Measurements from ENCODE around the gene OTOF. TPM values are rescaled to one million over a fixed set of nuclear protein-coding genes. Genes with fewer than 3 reads are reported as not detected.

Gene OTOF
- total RNA-seq, 1 experiment from 2014 or later = 0.14 TPM

DNA sequence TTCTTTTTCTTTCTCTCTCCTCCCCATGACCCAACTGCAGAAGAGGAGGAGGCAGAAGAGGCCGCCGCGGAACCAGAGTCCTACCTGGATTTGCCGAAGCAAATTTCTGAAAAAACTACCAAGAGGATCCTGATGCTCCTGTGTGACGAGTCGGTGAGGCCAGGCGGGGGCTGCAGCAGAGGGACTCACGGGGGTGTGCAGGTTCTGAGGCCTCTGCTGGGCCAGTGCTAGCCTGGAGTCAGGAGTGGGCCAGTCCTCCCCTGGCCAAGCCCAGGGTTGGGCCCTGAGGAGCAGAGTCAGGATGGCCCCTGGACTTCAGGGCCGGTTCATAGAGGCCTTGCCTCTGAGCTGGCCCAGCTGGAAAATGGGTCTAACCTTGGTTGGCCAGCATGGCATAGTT is 29.3 kb downstream of the OTOF start:
- H3K27me3 ChIP-seq (ENCODE audit: control insufficient read depth, insufficient read depth, low read length) = no peaks in the 10 kb centered on the region
- DNase-seq = no peak
- no peaks in the 10 kb centered on the region for H3K36me3 ChIP-seq (replicated peaks; ENCODE audit: control insufficient read depth, insufficient read depth, low read length)
- H3K4me3 ChIP-seq (ENCODE audit: insufficient read depth, low read depth, low read length) = no peak overlapping the region

DNA sequence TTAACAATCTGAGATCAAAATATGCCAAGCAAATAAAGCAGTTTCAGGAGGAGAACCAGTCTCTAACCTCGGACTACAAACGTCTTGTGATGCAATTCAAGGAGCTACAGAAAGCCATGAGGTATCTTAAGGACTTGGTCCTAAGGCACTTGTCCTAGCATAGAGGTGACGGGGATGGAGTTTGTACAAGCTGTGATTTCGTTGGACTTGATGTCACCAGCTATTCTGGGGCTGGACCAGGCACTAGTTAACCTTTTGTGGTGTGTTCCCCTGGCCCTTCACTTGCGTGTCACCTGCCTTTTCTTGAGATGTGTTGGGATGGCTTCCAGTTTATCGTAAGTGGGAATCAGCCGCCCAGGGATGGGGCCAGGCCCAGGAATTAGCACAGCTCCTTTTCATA is 33.7 kb downstream of the OTOF start:
- DNase-seq = no peak
- Histone ChIP-seq H3K4me3 (ENCODE audit: insufficient read depth, low read depth, low read length) (no peak overlapping the region), H3K27me3 (ENCODE audit: control insufficient read depth, insufficient read depth, low read length) (no peaks in the 10 kb centered on the region), H3K36me3 (replicated peaks; ENCODE audit: control insufficient read depth, insufficient read depth, low read length) (no peaks in the 10 kb centered on the region)

DNA sequence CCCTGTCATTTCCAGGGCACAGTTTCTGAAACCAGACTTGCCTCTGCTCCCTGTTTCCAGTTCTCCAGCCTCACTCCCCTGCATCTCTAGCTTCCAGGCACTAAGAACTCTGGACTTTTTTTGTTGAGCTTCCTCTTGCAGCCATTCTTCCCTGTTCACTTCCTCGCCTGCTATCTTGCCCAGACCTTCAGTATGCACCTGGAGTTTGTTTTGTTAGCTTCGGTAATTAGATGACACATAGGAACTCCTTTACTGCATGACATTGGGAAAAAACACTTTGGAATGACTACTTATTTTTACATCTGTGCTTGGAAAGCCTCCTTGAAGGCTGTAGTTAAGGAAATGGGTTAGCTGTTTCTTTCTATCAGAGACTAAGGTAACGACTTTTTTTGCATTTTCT is 35.2 kb downstream of the OTOF start:
- no peaks in the 10 kb centered on the region for H3K36me3 ChIP-seq (replicated peaks; ENCODE audit: control insufficient read depth, insufficient read depth, low read length)
- DNase-seq = no peak

DNA sequence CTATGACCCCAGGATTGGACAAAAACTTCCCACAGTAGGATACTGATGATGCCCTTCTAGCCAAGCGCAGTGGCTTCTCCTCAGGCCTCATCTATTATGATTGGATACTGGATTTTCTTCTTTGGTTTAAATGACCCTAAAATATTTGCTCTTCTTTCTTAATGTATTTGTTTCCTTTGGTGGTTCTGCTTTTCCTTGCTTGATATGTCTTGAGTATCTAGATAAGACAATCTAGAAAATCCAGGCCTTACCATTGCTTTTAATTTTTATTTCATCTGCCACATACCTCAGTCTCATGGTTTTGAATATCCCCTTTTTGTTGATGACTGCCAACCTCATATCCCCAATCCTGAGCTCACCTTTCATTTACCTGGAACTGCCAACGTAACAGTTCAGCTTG is 35.6 kb downstream of the OTOF start:
- Histone ChIP-seq H3K27me3 (ENCODE audit: control insufficient read depth, insufficient read depth, low read length) (no peaks in the 10 kb centered on the region), H3K4me3 (ENCODE audit: insufficient read depth, low read depth, low read length) (no peak overlapping the region), H3K36me3 (replicated peaks; ENCODE audit: control insufficient read depth, insufficient read depth, low read length) (no peaks in the 10 kb centered on the region)
- no peak for DNase-seq

More for the DNA sequence above, 35.2 kb downstream of the OTOF start:
- no peak overlapping the region for H3K4me3 ChIP-seq (ENCODE audit: insufficient read depth, low read depth, low read length)
- no peaks in the 10 kb centered on the region for H3K27me3 ChIP-seq (ENCODE audit: control insufficient read depth, insufficient read depth, low read length)

DNA sequence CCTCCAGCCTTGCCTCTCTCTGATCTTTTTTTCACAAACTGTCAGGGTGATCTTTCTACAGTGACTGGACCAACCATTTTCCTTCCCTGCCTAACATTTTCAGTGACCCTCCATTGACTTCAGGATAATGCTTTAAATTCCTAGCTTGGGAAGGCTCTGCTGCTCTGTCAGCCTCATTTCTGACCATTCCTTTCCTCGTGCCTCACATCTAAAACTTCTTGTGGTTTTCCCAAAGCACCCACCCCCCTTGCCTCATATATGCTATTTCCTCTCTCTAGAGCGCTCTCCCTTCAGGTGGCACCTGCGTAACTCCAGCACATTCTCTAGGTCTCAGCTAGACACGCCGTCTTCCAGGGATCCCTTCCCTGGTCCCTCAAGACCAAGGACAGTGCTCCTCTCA is 39.0 kb downstream of the OTOF start:
- H3K27me3 ChIP-seq (ENCODE audit: control insufficient read depth, insufficient read depth, low read length) = no peaks in the 10 kb centered on the region
- no peak for DNase-seq

DNA sequence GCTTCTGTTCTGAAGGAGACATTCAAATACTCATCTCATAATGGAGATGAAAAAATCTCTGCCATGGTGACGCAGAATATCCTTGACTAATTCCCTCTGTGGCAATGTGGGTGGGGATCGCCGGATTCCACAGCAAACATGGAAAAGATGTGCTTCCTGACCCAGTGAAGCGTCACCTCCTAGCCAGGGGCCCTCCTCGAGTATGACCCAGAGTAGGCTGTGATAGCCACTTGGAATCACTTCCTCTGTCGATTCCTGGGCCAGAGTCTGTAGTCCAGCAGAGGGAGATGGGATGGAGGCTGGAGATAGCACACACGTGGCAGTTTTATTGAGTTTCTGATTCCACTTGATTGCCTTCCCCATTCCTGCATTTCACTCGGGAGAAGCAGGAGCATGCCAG is 39.4 kb downstream of the OTOF start:
- no peaks in the 10 kb centered on the region for H3K27me3 ChIP-seq (ENCODE audit: control insufficient read depth, insufficient read depth, low read length)
- no peak for DNase-seq
- H3K4me3 ChIP-seq (ENCODE audit: insufficient read depth, low read depth, low read length) = no peak overlapping the region
- H3K36me3 ChIP-seq (replicated peaks; ENCODE audit: control insufficient read depth, insufficient read depth, low read length) = no peaks in the 10 kb centered on the region

More for the DNA sequence above, 39.0 kb downstream of the OTOF start:
- H3K4me3 ChIP-seq (ENCODE audit: insufficient read depth, low read depth, low read length) = no peak overlapping the region
- no peaks in the 10 kb centered on the region for H3K36me3 ChIP-seq (replicated peaks; ENCODE audit: control insufficient read depth, insufficient read depth, low read length)

DNA sequence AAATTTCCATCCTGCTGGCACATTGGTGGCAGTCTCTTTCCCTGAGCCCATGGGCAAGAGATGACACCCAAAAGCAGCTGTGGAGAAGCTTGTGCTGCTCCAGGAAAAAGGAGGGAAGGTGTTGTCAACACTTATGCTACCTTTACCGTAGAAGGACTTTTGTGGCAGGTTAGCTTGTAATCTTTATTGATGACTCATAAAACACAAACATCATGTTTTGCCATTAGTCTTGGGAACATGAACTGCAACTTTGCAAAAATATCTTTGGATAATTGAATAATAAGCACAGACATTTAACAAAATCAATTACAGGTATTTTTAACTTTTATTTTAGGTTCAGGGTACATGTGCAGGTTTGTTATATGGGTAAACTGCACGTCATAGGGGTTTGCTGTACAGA is 42.8 kb downstream of the OTOF start:
- no peaks in the 10 kb centered on the region for H3K36me3 ChIP-seq (replicated peaks; ENCODE audit: control insufficient read depth, insufficient read depth, low read length)
- no peak overlapping the region for H3K4me3 ChIP-seq (ENCODE audit: insufficient read depth, low read depth, low read length)
- DNase-seq = no peak
- no peaks in the 10 kb centered on the region for H3K27me3 ChIP-seq (ENCODE audit: control insufficient read depth, insufficient read depth, low read length)

DNA sequence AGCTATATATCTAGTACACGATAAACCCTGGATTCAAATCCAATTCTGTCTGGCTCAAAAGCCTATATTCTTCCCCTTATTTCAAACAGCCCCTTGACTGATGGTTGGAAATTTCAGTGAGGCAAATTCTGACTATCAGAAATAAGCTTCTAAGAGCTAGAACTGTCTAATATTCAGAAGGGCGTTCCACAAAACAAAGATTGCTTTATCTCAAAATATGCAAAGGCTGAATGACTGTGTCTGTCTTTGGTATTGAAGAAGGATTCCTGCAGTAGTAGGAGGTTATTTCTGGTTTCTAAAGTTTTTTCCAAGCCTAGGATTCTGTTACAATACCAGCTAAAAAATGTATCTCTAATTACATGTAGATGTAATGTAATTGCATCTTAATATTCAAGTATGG is 45.1 kb downstream of the OTOF start:
- Histone ChIP-seq H3K4me3 (ENCODE audit: insufficient read depth, low read depth, low read length) (no peak overlapping the region), H3K36me3 (replicated peaks; ENCODE audit: control insufficient read depth, insufficient read depth, low read length) (no peaks in the 10 kb centered on the region), H3K27me3 (ENCODE audit: control insufficient read depth, insufficient read depth, low read length) (no peaks in the 10 kb centered on the region)
- DNase-seq = no peak

DNA sequence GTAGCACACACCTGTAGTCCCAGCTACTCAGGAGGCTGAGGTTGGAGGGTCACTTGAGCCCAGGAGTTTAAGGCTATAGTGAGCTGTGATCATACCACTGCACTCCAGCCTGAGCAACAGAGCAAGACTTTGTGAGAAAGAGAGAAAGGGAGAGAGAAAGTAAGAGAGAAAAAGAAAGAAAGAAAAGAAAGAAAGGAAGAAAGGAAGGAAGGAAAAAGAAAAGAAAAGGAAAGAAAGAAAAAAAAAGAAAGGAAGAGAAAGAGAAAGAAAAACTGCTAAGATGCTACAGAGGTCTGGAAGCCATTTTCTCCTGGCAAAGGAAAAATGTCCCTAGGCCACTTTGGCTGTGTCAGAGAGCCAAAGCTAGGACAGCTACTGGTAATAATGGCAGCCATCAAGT is 45.6 kb downstream of the OTOF start:
- Histone ChIP-seq H3K27me3 (ENCODE audit: control insufficient read depth, insufficient read depth, low read length) (no peaks in the 10 kb centered on the region), H3K36me3 (replicated peaks; ENCODE audit: control insufficient read depth, insufficient read depth, low read length) (no peaks in the 10 kb centered on the region), H3K4me3 (ENCODE audit: insufficient read depth, low read depth, low read length) (no peak overlapping the region)
- DNase-seq = no peak

DNA sequence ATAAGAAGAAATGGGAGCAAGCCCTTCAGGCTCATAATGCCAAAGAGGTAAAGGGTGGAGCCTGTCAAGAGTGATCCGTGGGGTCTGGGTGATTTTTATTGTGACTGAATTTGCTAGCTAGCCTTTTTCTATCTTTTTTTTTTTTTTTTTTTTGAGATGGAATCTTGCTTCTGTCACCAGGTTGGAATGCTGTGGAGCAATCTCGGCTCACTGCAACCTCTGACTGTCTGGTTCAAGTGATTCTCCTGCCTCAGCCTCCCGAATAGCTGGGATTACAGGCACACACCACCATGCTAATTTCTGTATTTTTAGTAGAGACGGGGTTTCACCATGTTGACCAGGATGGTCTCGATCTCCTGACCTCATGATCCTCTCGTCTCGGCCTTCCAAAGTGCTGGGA is 47.1 kb downstream of the OTOF start:
- no peak overlapping the region for H3K4me3 ChIP-seq (ENCODE audit: insufficient read depth, low read depth, low read length)
- no peaks in the 10 kb centered on the region for H3K36me3 ChIP-seq (replicated peaks; ENCODE audit: control insufficient read depth, insufficient read depth, low read length)
- no peaks in the 10 kb centered on the region for H3K27me3 ChIP-seq (ENCODE audit: control insufficient read depth, insufficient read depth, low read length)
- DNase-seq = no peak

DNA sequence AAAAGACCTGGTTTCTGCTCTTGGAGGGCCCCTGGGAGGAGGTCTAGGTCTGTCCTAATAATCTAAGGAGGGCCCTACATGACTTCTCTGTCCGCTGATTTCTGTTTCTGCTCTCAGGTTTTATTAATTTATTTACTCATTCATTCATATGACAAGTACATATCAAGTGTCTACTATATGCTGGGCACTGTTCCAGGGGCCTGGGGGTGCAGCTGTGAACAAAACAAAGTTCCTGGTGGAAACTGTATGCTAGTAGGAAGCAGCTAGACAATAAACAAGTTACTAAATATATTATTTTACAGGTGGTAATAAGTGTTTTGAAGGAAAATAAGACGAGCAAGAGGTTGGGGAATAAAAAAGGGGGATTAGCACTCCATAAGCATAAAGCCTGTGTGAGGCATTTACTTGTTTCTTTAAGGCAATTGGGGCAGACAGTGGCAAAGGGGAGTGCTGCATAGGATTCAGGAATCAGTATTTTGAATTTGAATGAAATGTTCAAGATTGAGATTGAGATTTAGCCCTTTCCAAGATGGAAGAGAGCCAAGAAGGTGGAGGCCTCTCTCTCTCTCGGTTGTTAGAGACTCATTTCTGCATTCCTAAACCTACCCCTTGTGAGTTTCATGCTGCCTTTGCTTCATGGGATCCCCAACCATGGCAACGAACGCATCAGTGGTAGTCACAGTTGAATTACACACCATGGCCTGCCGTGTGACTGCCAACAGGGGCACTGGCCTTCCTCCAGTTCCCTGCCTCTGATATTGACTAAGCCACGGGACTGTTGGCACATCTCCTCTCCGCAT is 47.9 kb downstream of the OTOF start:
- DNase-seq = no peak
- Histone ChIP-seq H3K4me3 (ENCODE audit: insufficient read depth, low read depth, low read length) (no peak overlapping the region), H3K27me3 (ENCODE audit: control insufficient read depth, insufficient read depth, low read length) (no peaks in the 10 kb centered on the region), H3K36me3 (replicated peaks; ENCODE audit: control insufficient read depth, insufficient read depth, low read length) (no peaks in the 10 kb centered on the region)

DNA sequence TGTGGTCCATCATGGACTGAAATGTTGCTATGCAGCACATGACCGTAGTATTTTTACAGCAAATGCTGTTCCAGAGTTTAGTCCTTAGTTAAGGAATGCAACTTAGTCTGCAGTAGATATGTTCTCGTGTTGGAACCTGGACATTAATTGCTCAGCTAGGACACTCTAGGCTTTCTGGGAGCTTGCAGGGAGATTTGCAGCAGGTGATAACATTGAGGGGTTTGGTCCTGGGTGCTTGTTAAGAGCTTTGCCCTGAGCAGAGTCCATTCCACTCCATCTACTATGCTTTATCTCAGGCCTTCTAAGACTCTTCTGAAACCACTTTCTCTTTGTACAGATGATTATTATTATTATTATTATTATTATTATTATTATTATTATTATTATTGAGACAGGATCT is 49.1 kb downstream of the OTOF start:
- Histone ChIP-seq H3K36me3 (replicated peaks; ENCODE audit: control insufficient read depth, insufficient read depth, low read length) (no peaks in the 10 kb centered on the region), H3K4me3 (ENCODE audit: insufficient read depth, low read depth, low read length) (no peak overlapping the region), H3K27me3 (ENCODE audit: control insufficient read depth, insufficient read depth, low read length) (no peaks in the 10 kb centered on the region)
- DNase-seq = no peak

DNA sequence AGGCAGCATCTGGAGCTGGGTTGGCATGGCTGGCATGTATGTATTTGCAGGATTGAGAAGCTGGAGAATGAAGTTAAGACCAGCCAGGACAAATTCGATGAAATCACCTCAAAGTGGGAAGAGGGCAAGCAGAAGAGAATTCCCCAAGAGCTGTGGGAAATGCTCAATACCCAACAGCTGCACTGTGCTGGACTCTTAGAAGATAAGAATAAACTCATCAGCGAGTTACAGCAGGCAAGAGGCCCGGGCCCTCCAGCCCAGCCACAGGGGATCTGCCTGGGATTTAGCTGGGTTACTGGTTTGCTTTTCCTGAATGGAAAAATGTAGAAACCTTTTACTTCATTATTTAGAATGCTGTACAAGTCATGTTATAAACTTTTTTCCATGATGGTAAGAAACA is 53.7 kb downstream of the OTOF start:
- H3K4me3 ChIP-seq (ENCODE audit: insufficient read depth, low read depth, low read length) = no peak overlapping the region
- no peak for DNase-seq
- H3K36me3 ChIP-seq (replicated peaks; ENCODE audit: control insufficient read depth, insufficient read depth, low read length) = no peaks in the 10 kb centered on the region
- H3K27me3 ChIP-seq (ENCODE audit: control insufficient read depth, insufficient read depth, low read length) = no peaks in the 10 kb centered on the region

DNA sequence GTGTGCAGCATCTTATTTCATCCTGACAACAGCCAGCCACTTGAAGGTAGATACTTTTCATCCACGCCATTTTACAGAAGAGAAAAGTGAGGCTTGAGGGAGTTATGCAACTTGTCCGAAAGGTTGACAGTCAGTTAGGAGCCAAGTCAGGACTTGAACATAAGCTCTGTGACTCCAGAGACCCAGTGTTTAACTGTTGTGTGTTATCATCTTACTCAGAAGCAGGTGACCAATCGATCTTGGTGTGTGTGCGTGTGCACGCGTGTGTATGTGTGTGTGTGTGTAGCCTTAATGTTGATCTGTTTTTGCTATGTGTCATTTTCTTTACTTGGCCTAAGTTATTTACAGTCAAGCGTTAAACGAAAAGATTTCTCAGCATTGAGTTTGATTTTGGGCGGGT is 54.2 kb downstream of the OTOF start:
- Histone ChIP-seq H3K4me3 (ENCODE audit: insufficient read depth, low read depth, low read length) (no peak overlapping the region), H3K27me3 (ENCODE audit: control insufficient read depth, insufficient read depth, low read length) (no peaks in the 10 kb centered on the region), H3K36me3 (replicated peaks; ENCODE audit: control insufficient read depth, insufficient read depth, low read length) (no peaks in the 10 kb centered on the region)
- DNase-seq = no peak

DNA sequence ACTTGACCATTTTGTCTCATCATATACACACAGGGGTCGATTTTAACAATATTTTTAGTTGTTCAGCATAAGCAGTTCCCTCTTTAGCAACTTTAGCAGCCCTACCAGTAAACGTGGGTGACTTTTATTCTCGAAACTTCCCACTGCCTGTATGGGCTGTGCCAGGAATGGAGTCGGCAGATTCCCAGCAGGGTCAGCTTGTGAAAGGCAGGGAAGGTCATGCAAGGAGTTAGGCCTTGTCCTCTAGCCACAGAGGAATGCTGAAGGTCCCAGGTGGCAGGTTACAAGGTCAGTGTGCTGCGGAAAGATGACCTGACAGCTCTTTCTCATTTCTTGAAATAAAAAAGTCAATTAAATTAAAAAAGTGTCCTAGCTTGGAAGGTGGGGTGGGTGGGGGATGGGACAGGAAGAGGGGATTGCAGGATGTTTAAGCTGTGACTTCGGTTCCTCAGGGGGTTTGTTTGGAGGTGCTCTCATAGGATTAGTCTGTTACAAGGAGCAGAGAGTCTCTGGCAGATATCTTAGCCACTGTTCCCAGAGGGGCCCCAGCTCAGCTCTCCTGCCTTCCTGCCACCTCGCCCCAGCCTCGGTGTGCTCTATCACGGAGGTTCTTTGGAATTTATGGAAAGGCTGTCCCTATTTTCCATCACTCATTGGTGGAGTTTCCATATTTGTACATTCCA is 54.8 kb downstream of the OTOF start:
- Histone ChIP-seq H3K36me3 (replicated peaks; ENCODE audit: control insufficient read depth, insufficient read depth, low read length) (no peaks in the 10 kb centered on the region), H3K4me3 (ENCODE audit: insufficient read depth, low read depth, low read length) (no peak overlapping the region), H3K27me3 (ENCODE audit: control insufficient read depth, insufficient read depth, low read length) (no peaks in the 10 kb centered on the region)
- DNase-seq = no peak

Data from H7 (cell line).